Activated CD8-positive, alpha-beta T cell treated with anti-CD3 and anti-CD28 coated beads for 36 hours (primary cell): Measurements from ENCODE around the gene FAM184B. TPM values are rescaled to one million over a fixed set of nuclear protein-coding genes. Genes with fewer than 3 reads are reported as not detected.

Source experiments
- ATAC-seq: fragments of 200-7000 bp; cut with Tn5 transposase; one replicate; pipeline ENCODE4 v1.10.0; 2021; ENCODE audit warnings: mild to moderate bottlenecking, moderate library complexity
- CTCF ChIA-PET: fragments of 350-600 bp; sonication (Branson Sonifier 250); formaldehyde crosslinking; loops from one replicate; lab custom pipeline; 2021; ENCODE audit warnings: antibody characterized with exemption; lab: Charles Lee
- POLR2A ChIA-PET: fragments of 350-600 bp; sonication (Branson Sonifier 250); formaldehyde crosslinking; loops from one replicate; lab custom pipeline; 2021; ENCODE audit warnings: antibody characterized with exemption; lab: Charles Lee
- DNase-seq: peaks from one replicate; pipeline ENCODE4 v3.0.0-alpha.2; 2020
- H3K27ac Mint-ChIP-seq: one replicate; pipeline ENCODE4 v1.8.0; 2021; ENCODE audit warnings: mild to moderate bottlenecking, mixed read lengths
- H3K27me3 Mint-ChIP-seq: one replicate; pipeline ENCODE4 v1.8.0; 2021; ENCODE audit warnings: mixed read lengths
- H3K36me3 Mint-ChIP-seq: one replicate; pipeline ENCODE4 v1.8.0; 2021; ENCODE audit warnings: low read depth, mixed read lengths
- H3K4me1 Mint-ChIP-seq: one replicate; pipeline ENCODE4 v1.8.0; 2021; ENCODE audit warnings: low read depth, mixed read lengths
- H3K4me3 Mint-ChIP-seq: one replicate; pipeline ENCODE4 v1.8.0; 2021; ENCODE audit warnings: mild to moderate bottlenecking, moderate library complexity, mixed read lengths
- H3K9me3 Mint-ChIP-seq: one replicate; pipeline ENCODE4 v1.8.0; 2021; ENCODE audit warnings: mixed read lengths
- CTCF ChIP-seq: fragments of 200-600 bp; IDR thresholded peaks from one replicate; pipeline ENCODE4 v1.8.0; 2022; ENCODE audit warnings: antibody characterized with exemption, mild to moderate bottlenecking
- intact Hi-C: fragments of 100-400 bp; cut with micrococcal nuclease; formaldehyde crosslinking; loops from one replicate; pipeline ENCODE4 v1.10.0; 2022
- total RNA-seq, 2 experiments: library from RNA; stranded (reverse); gene quantifications; one replicate each; pipeline ENCODE4 v1.2.3, GENCODE V29; 2021

FAM184B gene
- total RNA-seq, 2 experiments from 2014 or later, result 0.05 TPM; not detected in 1

- ChIA-PET CTCF (interaction anchor here (1.0 to 1.2 kb wide), 2 partner anchors 13 to 249 kb away, joined by 3 to 4 read pairs; partner anchors contain the start of genes DCAF16 and NCAPG), POLR2A (interaction anchor here (0.9 kb wide), 1 partner anchor 102 kb away, joined by 3 read pairs; no protein-coding TSS in a partner anchor)
- peaks cover 14% of the 10 kb centered on the region for H3K36me3 Mint-ChIP-seq
- H3K27me3 Mint-ChIP-seq, result no peaks in the 10 kb centered on the region
- peaks cover 7% of the 10 kb centered on the region for H3K4me1 Mint-ChIP-seq
- intact Hi-C loops, result no loop called here
- ATAC-seq (no peak), DNase-seq (no peak)
- H3K4me3 Mint-ChIP-seq, result no peak overlapping the region
- H3K27ac Mint-ChIP-seq, result no peak overlapping the region
- TF ChIP-seq CTCF, result no peak
- no peaks in the 10 kb centered on the region for H3K9me3 Mint-ChIP-seq
These were observed 16.4 kb upstream of the FAM184B start for GRCh38 chr4:17797808-17798207.

- H3K27ac Mint-ChIP-seq, result no peak overlapping the region
- no peak for DNase-seq
- H3K9me3 Mint-ChIP-seq, result no peaks in the 10 kb centered on the region
- no peak for ATAC-seq
- TF ChIP-seq CTCF, result no peak
- peaks cover 3% of the 10 kb centered on the region for H3K4me1 Mint-ChIP-seq
- no peak overlapping the region for H3K4me3 Mint-ChIP-seq
- intact Hi-C loops, result no loop called here
- ChIA-PET POLR2A (no interaction called here), CTCF (interaction anchor here (2.2 kb wide), 1 partner anchor 13 kb away, joined by 8 read pairs; no protein-coding TSS in a partner anchor)
- no peaks in the 10 kb centered on the region for H3K27me3 Mint-ChIP-seq
- peaks cover 13% of the 10 kb centered on the region for H3K36me3 Mint-ChIP-seq
These were observed 13.3 kb upstream of the FAM184B start for GRCh38 chr4:17794730-17795129.

GRCh38 chr4:17788956-17789355, 7.5 kb upstream of the FAM184B start:
- Mint-ChIP-seq H3K36me3 (peaks cover 13% of the 10 kb centered on the region), H3K27ac (no peak overlapping the region), H3K4me3 (no peak overlapping the region), H3K9me3 (no peaks in the 10 kb centered on the region), H3K27me3 (no peaks in the 10 kb centered on the region), H3K4me1 (peaks cover 16% of the 10 kb centered on the region)
- ChIA-PET CTCF (interaction anchor here (0.8 kb wide), 1 partner anchor 152 kb away, joined by 3 read pairs; no protein-coding TSS in a partner anchor), POLR2A (no interaction called here)
- ATAC-seq (no peak), DNase-seq (no peak)
- intact Hi-C loops, result no loop called here
- TF ChIP-seq CTCF, result no peak

- Mint-ChIP-seq H3K36me3 (peaks cover 7% of the 10 kb centered on the region), H3K27me3 (peaks cover 3% of the 10 kb centered on the region), H3K4me1 (peaks cover 16% of the 10 kb centered on the region), H3K27ac (no peak overlapping the region), H3K9me3 (no peaks in the 10 kb centered on the region), H3K4me3 (no peak overlapping the region)
- ChIA-PET POLR2A (interaction anchor here (1.0 kb wide), 1 partner anchor 23 kb away, joined by 3 read pairs; the partner anchor contains the start of genes DCAF16 and NCAPG), CTCF (interaction anchor here (2.0 kb wide), 1 partner anchor 238 kb away, joined by 9 read pairs; no protein-coding TSS in a partner anchor)
- DNase-seq (no peak), ATAC-seq (no peak)
- TF ChIP-seq CTCF, result no peak
- intact Hi-C loops, result no loop called here
These were observed 5.9 kb upstream of the FAM184B start for GRCh38 chr4:17787315-17787714.

- Mint-ChIP-seq H3K27ac (no peak overlapping the region), H3K4me1 (peaks cover 23% of the 10 kb centered on the region), H3K27me3 (peaks cover 10% of the 10 kb centered on the region), H3K4me3 (no peak overlapping the region), H3K9me3 (no peaks in the 10 kb centered on the region), H3K36me3 (peaks cover 3% of the 10 kb centered on the region)
- ChIA-PET POLR2A (interaction anchor here (1.0 kb wide), 1 partner anchor 24 kb away, joined by 3 read pairs; the partner anchor contains the start of genes DCAF16 and NCAPG), CTCF (interaction anchor here (2.0 kb wide), 1 partner anchor 237 kb away, joined by 9 read pairs; no protein-coding TSS in a partner anchor)
- TF ChIP-seq CTCF, result no peak
- no peak for ATAC-seq
- intact Hi-C loops, result no loop called here
- DNase-seq, result peak; percentile 10
These were observed 5.1 kb upstream of the FAM184B start for GRCh38 chr4:17786567-17786966.
